AG08395 (cell line): ENCODE data around the gene LMNTD1.
A peak's percentile ranks its signal among the peaks of the same experiment; 100 is the strongest.
"Not testable (repeated sequence)": the region's sequence is repeated elsewhere in the genome, so short reads cannot be mapped to it uniquely, and the experiment has no call there.

ENCODE experiments used
- DNase-seq: peaks from one replicate; pipeline ENCODE4 v3.0.0; 2012; ENCODE audit warnings: mixed read lengths, low spot score

LMNTD1 gene

GRCh38 chr12:25553098-25553497, at the start of gene LMNTD1:
TSS of gene LMNTD1 (minus strand) at chr12:25553283. CDS start at chr12:25552959, 324 bp downstream.
- DNase-seq, result peak; percentile 40

- no peak for DNase-seq
Measured at GRCh38 chr12:25598956-25599355, 45.9 kb upstream of the LMNTD1 start.

- DNase-seq, result not testable (repeated sequence)
Measured at GRCh38 chr12:25595496-25595895, 42.4 kb upstream of the LMNTD1 start.

GRCh38 chr12:25594376-25594775, 41.3 kb upstream of the LMNTD1 start:
- no peak for DNase-seq

GRCh38 chr12:25592725-25593495, 39.8 kb upstream of the LMNTD1 start:
- no peak for DNase-seq

GRCh38 chr12:25591144-25591543, 38.1 kb upstream of the LMNTD1 start:
- no peak for DNase-seq

- DNase-seq, result no peak
Measured at GRCh38 chr12:25590011-25590721, 37.1 kb upstream of the LMNTD1 start.

- no peak for DNase-seq
Measured at GRCh38 chr12:25587346-25587745, 34.3 kb upstream of the LMNTD1 start.

GRCh38 chr12:25585662-25586061, 32.6 kb upstream of the LMNTD1 start:
- DNase-seq, result no peak

- DNase-seq, result peak; percentile 20
Measured at GRCh38 chr12:25585021-25585523, 32.0 kb upstream of the LMNTD1 start.

- DNase-seq, result no peak
Measured at GRCh38 chr12:25584596-25584995, 31.5 kb upstream of the LMNTD1 start.

- DNase-seq, result no peak
Measured at GRCh38 chr12:25583545-25583944, 30.5 kb upstream of the LMNTD1 start.

- no peak for DNase-seq
Measured at GRCh38 chr12:25581067-25581466, 28.0 kb upstream of the LMNTD1 start.

GRCh38 chr12:25578411-25579143, 25.5 kb upstream of the LMNTD1 start:
- no peak for DNase-seq

GRCh38 chr12:25574761-25575160, 21.7 kb upstream of the LMNTD1 start:
- no peak for DNase-seq

- DNase-seq, result no peak
Measured at GRCh38 chr12:25573346-25573745, 20.3 kb upstream of the LMNTD1 start.

GRCh38 chr12:25570418-25570817, 17.3 kb upstream of the LMNTD1 start:
- no peak for DNase-seq

- no peak for DNase-seq
Measured at GRCh38 chr12:25566202-25566949, 13.3 kb upstream of the LMNTD1 start.

GRCh38 chr12:25558586-25558985, 5.5 kb upstream of the LMNTD1 start:
- no peak for DNase-seq

- DNase-seq, result no peak
Measured at GRCh38 chr12:25557830-25558436, 4.8 kb upstream of the LMNTD1 start.

GRCh38 chr12:25556153-25556552, 3.1 kb upstream of the LMNTD1 start:
- DNase-seq, result no peak
